GM12892 (cell line): ENCODE measurements around the gene GRB2.

Experiments used
- POLR2A ChIP-seq: IDR thresholded peaks from 2 replicates; pipeline ENCODE4 v1.6.1; 2011; ENCODE audit warnings: low read depth, low read length, control low read depth
- POLR2AphosphoS5 ChIP-seq: IDR thresholded peaks from 2 replicates; pipeline ENCODE4 v1.6.1; 2011; ENCODE audit warnings: low read depth, low read length, control low read depth

DNA sequence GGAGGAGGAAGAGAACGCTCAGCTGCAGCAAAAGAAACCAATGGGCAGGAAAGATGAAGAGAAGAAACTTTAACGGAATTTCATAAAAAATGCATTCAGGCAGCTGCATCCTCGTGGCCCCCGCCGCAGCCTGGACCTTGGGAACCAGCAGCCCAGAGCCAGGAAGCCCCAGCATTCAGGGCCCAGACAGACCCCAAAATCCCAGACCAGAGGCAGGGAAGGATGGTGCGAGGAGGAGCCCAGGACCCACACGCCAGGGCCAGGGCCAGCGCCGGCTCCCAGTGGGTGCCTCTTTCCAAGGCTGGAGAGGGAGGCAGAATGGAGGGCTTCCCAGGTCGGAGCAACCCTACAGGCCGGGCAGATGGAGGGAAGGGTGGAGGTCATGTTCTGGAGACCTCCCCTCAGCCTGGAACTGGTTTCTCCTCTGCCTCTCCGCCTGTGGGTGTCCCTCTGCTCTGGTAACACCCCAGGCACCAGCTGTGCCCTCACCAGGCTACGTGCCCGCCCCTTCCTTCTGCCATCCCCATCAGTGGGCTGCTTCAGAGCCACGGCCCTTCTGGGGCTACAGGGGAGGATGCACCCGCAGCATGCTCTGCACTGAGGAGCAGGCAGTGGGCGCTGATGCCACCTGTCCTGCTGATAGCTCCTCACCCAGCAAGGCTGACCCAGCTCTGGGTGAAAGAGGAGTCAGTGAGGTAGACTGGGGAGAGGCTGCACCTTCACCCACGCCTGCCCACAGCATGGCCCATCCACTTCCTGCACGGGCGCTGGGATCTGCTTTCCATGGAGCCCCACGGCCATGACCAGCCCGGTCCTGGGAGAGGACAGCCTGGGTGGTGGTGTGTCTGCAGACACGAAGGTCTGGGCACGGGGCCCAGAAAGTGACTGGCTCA is 133.3 kb downstream of the GRB2 start:
- peak; percentile 73 for TF ChIP-seq POLR2A
- peak; percentile 76; the same call in 1 of the 2 replicates for TF ChIP-seq POLR2AphosphoS5
